H7 (cell line): Measurements from ENCODE around the gene CMYA5. TPM values are rescaled to one million over a fixed set of nuclear protein-coding genes. Genes with fewer than 3 reads are reported as not detected.
"Not testable (repeated sequence)": the region's sequence is repeated elsewhere in the genome, so short reads cannot be mapped to it uniquely, and the experiment has no call there.

Experiments used
- DNase-seq: peaks from one replicate; pipeline ENCODE4 v3.0.0; 2012
- H3K27me3 ChIP-seq: 2 replicates; pipeline ENCODE4 v1.6.0; 2011; ENCODE audit warnings: mild to moderate bottlenecking, low read length; ENCODE audit not compliant: control insufficient read depth, insufficient read depth
- H3K36me3 ChIP-seq: replicated peaks from 2 replicates; pipeline ENCODE4 v1.5.1; 2011; ENCODE audit warnings: low read length; ENCODE audit not compliant: control insufficient read depth, insufficient read depth
- H3K4me3 ChIP-seq: 2 replicates; pipeline ENCODE4 v1.5.1; 2011; ENCODE audit warnings: low read depth, mild to moderate bottlenecking, control low read depth, low read length, moderate library complexity; ENCODE audit not compliant: insufficient read depth
- total RNA-seq: library from RNA; depleted of rRNA; stranded (reverse); fragments of >200 nt; shearing (Covaris generic); gene quantifications from 2 replicates; pipeline ENCODE4 v1.2.3, GENCODE V29; 2014

The CMYA5 gene
- total RNA-seq, 1 experiment from 2014 or later, result 0.80 TPM

DNA sequence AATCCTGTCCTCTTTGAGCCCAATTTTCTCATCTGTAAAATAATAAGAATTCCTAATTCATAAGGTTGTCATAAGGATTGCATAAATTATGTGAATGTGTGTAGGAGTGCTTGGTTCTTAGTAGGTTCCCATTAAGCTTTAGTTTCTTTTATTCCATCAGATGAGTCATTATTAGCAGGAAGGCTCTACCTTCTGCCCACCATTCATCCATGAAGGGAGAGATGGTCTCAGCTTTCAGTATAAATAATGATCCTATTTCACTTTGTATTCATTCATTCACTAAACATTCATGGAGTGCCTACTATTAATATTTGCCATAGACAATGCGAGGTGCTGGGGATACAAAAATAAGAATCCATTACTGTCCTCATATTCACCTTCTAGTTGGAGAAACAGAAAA, 3.0 kb downstream of the CMYA5 start:
- DNase-seq, result no peak
- Histone ChIP-seq H3K27me3 (no peaks in the 10 kb centered on the region; the same call in 1 of the 2 replicates), H3K4me3 (no peak overlapping the region), H3K36me3 (no peaks in the 10 kb centered on the region)

DNA sequence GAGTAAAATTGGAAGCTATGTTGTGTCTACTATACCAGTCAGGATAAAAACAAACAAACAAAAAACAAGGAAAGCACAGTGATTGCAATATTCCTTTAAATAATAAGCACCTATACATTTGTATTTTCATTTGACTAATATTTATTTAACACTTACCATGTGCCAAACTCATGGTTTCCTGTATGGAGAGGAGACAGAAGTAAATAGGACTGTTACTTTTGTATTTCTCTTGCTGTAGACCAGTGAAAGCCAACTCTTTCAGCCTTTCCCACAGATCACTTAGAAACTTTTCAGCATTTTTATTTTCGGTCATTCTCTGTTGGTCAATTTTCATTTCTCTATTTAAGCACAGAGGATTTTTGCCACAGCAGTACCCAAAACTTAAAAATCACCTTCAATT, 4.5 kb downstream of the CMYA5 start:
- Histone ChIP-seq H3K36me3 (no peaks in the 10 kb centered on the region), H3K27me3 (no peaks in the 10 kb centered on the region; the same call in 1 of the 2 replicates), H3K4me3 (no peak overlapping the region)
- no peak for DNase-seq

GRCh38 chr5:79694652-79695051, 5.0 kb downstream of the CMYA5 start:
- H3K27me3 ChIP-seq, result no peaks in the 10 kb centered on the region
- H3K36me3 ChIP-seq, result no peaks in the 10 kb centered on the region
- H3K4me3 ChIP-seq, result no peak overlapping the region
- no peak for DNase-seq

DNA sequence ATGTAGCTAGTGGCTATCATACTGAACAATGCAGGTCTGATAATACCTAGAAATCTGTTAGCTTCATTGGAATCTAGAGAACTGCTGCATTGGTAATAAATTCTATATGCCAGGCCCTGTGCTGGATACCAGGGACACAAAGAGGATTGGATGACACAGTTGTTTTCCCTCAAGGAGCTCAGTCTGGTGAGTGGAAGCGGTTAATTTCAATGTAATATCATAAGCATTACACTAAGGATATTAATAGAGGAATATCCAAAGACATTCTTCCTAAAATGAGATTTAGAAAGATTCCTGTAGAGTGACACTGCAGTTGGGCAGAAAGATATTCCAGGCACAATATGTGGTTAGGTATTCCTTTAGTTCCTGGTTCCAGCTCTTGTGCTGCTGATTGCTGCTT, 5.9 kb downstream of the CMYA5 start:
- no peak for DNase-seq
- no peaks in the 10 kb centered on the region for H3K27me3 ChIP-seq
- H3K4me3 ChIP-seq, result no peak overlapping the region
- H3K36me3 ChIP-seq, result no peaks in the 10 kb centered on the region

DNA sequence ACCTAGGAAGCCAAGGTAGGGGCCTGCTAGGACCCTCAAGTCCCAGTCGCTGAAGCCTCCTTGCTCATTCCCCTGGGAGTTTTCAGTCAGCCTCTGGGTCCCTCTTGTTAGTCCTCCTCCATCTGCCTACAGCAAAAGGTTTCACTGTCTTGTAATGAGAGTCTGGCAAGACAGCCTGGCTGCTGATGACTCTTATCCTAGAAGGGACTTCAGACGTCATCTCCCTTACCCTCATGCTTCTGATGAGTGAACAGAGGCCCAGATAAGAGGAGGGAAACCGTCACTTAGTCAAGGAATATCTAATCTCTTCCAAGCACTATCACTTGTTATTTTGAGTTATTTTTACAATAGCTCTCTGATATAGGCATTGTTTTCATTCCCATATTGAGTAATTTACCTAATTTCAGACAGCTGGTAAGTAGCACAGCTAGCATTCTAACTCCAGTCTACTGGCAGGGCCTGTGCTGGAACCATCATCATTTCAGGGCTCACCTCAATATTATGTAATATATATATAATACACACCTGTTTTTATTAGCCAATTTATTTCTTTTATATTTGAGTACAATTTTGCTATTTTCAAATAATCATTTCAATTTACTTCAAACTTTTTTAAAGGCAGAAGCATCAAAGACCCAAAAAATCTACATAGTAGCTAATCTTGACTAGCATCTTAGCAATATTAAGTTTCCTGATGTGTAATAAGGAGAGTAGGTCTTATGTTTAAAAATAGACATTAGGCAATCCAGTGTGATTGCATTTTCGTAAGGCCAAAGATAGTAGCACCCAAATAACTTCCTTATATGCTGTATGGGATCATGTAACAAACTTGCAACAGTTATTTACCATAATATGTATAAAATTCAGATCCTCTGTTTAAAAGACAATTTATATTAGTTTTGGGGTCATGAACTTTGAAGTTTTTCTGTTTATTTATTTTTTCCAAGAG, 7.9 kb downstream of the CMYA5 start:
- H3K4me3 ChIP-seq, result no peak overlapping the region
- no peaks in the 10 kb centered on the region for H3K27me3 ChIP-seq
- no peaks in the 10 kb centered on the region for H3K36me3 ChIP-seq
- no peak for DNase-seq

DNA sequence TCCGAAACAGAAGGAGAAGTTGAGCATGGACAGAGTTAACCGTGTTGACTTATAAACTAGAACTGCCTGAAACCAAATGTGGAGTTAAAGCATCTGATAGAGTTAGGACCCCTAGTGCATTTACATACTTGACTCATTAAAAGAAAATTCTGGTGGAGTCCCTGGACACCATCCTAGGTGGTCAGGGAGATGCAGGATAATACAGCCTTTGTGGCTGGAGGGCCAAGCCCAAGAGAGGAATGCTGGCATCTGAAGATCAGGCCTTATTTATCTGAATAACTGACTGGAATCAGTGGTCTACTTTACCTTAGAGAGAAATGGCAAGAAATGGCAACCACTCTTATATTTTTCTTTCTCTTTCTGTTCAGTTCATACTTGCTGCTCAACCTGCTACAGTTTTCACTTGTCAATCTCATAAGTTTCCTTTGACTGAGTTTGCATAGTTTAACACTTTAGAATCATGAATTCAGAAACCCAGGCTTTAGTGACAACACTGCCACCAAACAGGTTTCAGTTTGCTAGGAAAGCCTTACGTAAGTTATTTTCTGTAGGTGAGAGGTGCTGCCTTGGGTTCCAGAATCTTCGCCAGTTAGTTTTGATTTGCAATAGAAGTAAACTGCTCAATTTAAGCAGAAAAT, 10.2 kb downstream of the CMYA5 start:
- Histone ChIP-seq H3K36me3 (no peaks in the 10 kb centered on the region), H3K27me3 (no peaks in the 10 kb centered on the region), H3K4me3 (no peak overlapping the region)
- no peak for DNase-seq

DNA sequence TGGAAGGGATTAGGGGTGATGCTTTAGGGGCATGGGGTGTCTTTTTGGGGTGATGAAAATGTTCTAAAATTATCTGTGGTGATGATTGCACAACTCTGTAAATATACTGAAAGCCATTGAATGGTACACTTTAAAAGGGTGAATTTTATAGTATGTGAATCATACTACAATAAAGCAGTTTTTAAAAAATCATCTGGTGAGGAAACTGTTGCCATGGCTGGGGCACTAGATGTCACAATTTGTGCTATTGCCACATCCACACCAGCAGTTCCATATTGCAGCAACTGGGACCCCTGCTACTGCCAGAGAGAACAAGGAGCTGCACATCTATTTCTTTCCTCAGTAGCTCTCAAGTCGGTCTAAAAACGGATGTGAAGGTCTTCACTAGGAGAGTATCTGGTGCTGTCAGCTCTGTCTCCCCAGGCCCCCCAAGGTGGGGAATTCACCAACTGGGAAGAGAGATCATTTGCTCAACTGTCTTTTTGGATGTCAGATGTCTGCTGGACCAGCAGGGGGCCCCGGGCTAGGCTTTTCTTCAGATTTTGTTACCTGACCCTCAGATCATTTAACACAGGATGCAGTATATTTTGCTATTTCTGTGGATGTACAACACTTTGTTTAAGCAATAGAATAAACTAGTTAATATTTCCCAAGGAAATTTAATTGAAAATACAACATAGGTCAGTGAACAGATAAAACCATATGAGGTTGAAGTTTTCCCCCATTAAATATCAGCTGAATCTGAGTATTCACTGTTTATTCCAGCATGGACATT, 13.2 kb downstream of the CMYA5 start:
- H3K36me3 ChIP-seq, result no peaks in the 10 kb centered on the region
- H3K4me3 ChIP-seq, result no peak overlapping the region
- peak; percentile 51 for DNase-seq
- no peaks in the 10 kb centered on the region for H3K27me3 ChIP-seq

GRCh38 chr5:79703381-79703645, 13.7 kb downstream of the CMYA5 start:
- H3K36me3 ChIP-seq, result no peaks in the 10 kb centered on the region
- no peak for DNase-seq
- H3K4me3 ChIP-seq, result no peak overlapping the region
- no peaks in the 10 kb centered on the region for H3K27me3 ChIP-seq

- Histone ChIP-seq H3K4me3 (no peak overlapping the region), H3K27me3 (no peaks in the 10 kb centered on the region), H3K36me3 (no peaks in the 10 kb centered on the region)
- DNase-seq, result no peak
Measured at GRCh38 chr5:79704553-79704952, 14.9 kb downstream of the CMYA5 start.

DNA sequence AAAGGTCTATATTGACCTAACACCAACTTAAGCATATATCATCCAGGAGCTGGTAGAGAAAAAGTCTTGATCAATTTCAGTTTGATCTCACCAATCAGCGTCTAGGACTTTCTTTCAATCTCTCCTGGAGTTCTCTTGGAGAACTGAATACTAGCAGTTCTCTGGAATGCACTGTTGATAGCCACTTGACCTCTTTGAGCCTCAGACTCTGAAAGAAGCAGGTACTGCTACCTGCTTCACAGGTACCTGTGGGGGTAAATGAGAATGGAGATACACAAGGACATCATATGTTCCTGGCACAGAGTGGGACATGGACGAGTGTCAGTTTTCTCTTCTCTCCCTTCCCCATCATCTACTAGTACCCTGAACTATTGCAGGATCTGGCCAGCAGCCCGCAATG, 16.0 kb downstream of the CMYA5 start:
- Histone ChIP-seq H3K36me3 (no peaks in the 10 kb centered on the region), H3K27me3 (no peaks in the 10 kb centered on the region), H3K4me3 (no peak overlapping the region)
- DNase-seq, result no peak

DNA sequence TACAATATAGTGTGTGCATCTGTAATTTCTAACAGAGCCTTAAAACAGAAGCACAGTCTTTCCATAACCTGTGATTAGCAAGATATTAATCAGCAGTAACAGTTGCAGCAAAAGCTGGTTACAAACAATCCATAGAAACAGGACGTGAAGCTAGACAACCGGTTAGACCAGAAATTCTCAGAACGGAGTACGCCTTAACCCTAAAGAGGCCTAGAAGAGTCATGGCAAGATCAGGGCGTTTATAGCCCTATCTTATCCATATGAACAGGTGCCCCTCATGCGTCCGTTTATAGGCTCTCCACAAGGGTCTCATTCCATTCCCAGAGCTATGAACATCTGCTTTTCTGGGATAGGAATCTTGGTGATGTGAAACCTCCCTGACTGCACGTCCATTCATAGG, 16.7 kb downstream of the CMYA5 start:
- H3K27me3 ChIP-seq, H3K36me3 ChIP-seq, H3K4me3 ChIP-seq, DNase-seq: not testable (repeated sequence)

DNA sequence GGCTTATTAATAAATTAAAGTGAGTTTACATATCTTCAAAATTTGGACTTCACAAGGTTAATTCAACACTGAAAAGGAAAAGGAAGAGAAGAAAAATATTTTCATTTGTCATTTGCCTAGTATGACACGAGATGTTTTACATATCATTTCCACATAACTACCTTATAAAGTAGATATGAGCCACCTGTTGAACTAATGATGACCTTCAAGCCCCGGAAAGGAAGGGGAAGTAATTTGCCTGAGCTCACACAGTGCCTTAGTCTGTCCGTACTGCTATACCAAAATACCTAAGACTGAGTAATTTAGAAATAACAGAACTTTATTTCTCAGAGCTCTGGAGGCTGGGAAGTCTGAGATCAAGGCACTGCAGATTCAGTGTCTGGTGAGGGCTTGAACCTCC, 17.9 kb downstream of the CMYA5 start:
- no peak for DNase-seq
- no peaks in the 10 kb centered on the region for H3K27me3 ChIP-seq
- no peaks in the 10 kb centered on the region for H3K36me3 ChIP-seq
- no peak overlapping the region for H3K4me3 ChIP-seq

- H3K27me3 ChIP-seq, result no peaks in the 10 kb centered on the region
- H3K4me3 ChIP-seq, result no peak overlapping the region
- H3K36me3 ChIP-seq, result no peaks in the 10 kb centered on the region
- no peak for DNase-seq
Measured at GRCh38 chr5:79712741-79713140, 23.1 kb downstream of the CMYA5 start.

GRCh38 chr5:79713727-79714126, 24.1 kb downstream of the CMYA5 start:
- Histone ChIP-seq H3K36me3 (no peaks in the 10 kb centered on the region), H3K27me3 (no peaks in the 10 kb centered on the region), H3K4me3 (no peak overlapping the region)
- no peak for DNase-seq

DNA sequence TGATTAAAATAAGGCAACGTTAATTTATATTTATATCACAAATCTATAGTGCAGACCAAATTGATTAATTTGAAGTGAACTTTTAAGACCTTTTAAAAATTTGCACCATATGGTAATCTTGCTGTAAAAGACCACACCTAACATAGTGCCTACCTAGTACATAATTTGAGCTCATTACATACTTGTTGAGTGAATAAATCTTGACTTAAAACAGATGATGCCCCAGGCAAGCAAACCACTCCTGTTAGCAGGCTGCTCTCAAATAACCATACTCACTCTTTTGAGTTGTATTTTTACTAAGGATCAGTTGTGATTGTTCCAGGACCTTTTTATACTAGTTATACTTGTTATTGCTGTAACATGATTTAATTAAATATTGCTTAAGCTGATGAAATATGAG, 27.2 kb downstream of the CMYA5 start:
- no peak overlapping the region for H3K4me3 ChIP-seq
- H3K36me3 ChIP-seq, result no peaks in the 10 kb centered on the region
- no peak for DNase-seq
- no peaks in the 10 kb centered on the region for H3K27me3 ChIP-seq
